HUES64 (cell line): ENCODE measurements around the gene C4A.

Experiments used
- H3K27ac ChIP-seq: 2 replicates; pipeline ENCODE4 v1.7.0; 2013; ENCODE audit warnings: low read depth, low read length, inconsistent platforms
- H3K27me3 ChIP-seq: 2 replicates; pipeline ENCODE4 v1.6.1; 2013; ENCODE audit warnings: mild to moderate bottlenecking, low read length; ENCODE audit not compliant: insufficient read depth
- H3K36me3 ChIP-seq: 2 replicates; pipeline ENCODE4 v1.6.1; 2013; ENCODE audit warnings: mild to moderate bottlenecking, low read length; ENCODE audit not compliant: insufficient read depth
- H3K4me1 ChIP-seq: 2 replicates; pipeline ENCODE4 v1.6.1; 2013; ENCODE audit warnings: mild to moderate bottlenecking, low read length, moderate library complexity; ENCODE audit not compliant: insufficient read depth
- H3K4me3 ChIP-seq: 2 replicates; pipeline ENCODE4 v1.5.1; 2013; ENCODE audit warnings: mild to moderate bottlenecking, low read length, moderate library complexity
- H3K9ac ChIP-seq: 2 replicates; pipeline ENCODE4 v1.6.1; 2013; ENCODE audit warnings: mild to moderate bottlenecking, low read depth, low read length
- H3K9me3 ChIP-seq: 2 replicates; pipeline ENCODE4 v1.6.1; 2013; ENCODE audit warnings: low read depth, low read length; ENCODE audit not compliant: insufficient read depth
- WGBS: fragments of 150-250, 120-280 bp; methylation state at CpG from one replicate; pipeline ENCODE4 v1.1.7; 2013; ENCODE audit warnings: missing lambda C conversion rate; 5-methylcytosine and 5-hydroxymethylcytosine counted together

The C4A gene

DNA sequence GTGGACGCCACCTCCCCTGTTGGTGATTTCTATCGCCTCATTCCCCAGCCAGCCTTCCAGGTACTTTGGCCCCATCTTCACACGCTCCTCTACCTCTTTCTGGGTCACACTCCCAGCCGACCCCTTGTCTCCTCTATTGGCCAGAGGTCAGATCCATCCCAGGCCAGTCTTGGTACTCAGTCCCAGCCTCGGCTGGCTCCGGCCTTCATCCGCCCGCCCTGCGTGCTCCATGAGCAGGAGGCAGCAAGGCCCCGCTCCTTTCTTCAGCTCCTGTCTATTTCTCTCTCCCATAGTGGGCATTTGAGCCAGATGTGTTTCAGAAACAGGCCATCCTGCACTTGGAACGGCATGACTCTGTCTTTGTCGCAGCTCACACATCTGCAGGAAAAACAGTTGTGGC lies 20.2 kb upstream of the C4A start:
- Histone ChIP-seq H3K27me3 (no peaks in the 10 kb centered on the region), H3K36me3 (peaks cover 74% of the 10 kb centered on the region), H3K9ac (no peak overlapping the region), H3K27ac (no peak overlapping the region), H3K4me3 (no peak overlapping the region), H3K4me1 (0 out of 2 replicates have a peak, but pooled peaks cover 4% of the 10 kb centered on the region), H3K9me3 (no peaks in the 10 kb centered on the region)
- 90% methylated on average over 12 of the region's 12 CpGs for whole genome bisulfite sequencing

DNA sequence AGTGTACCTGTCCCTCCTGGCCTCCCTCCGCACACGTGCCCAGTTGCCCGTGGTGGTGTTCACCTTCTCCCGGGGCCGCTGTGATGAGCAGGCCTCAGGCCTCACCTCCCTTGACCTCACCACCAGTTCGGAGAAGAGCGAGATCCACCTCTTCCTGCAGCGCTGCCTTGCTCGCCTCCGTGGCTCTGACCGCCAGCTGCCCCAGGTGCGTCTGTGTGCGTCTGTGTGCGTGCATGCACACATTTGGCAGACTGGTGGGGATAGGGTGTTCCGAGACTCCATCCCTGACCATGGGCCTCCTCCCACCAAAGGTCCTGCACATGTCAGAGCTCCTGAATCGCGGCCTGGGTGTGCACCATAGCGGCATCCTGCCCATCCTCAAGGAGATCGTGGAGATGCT lies 17.9 kb upstream of the C4A start:
- 97% methylated on average over 19 of the region's 19 CpGs for WGBS
- H3K36me3 ChIP-seq, result peaks cover 87% of the 10 kb centered on the region
- no peaks in the 10 kb centered on the region for H3K27me3 ChIP-seq
- H3K9me3 ChIP-seq, result no peaks in the 10 kb centered on the region
- H3K9ac ChIP-seq, result no peak overlapping the region
- no peak overlapping the region for H3K27ac ChIP-seq
- no peaks in the 10 kb centered on the region for H3K4me1 ChIP-seq
- no peak overlapping the region for H3K4me3 ChIP-seq

DNA sequence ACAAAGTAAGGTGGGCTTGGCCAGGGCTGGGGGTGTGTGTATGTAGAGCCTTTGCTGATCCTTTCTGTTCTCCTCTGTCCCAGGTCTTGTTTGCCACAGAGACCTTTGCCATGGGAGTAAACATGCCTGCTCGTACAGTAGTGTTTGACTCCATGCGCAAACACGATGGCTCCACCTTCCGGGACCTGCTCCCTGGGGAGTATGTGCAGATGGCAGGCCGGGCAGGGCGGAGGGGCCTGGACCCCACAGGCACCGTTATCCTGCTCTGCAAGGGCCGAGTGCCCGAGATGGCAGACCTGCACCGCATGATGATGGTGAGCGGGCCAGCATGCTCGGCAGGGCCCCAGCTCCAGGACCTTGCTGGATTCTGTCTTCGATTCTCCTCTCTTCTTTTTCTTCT lies 16.2 kb upstream of the C4A start:
- no peaks in the 10 kb centered on the region for H3K4me1 ChIP-seq
- no peaks in the 10 kb centered on the region for H3K27me3 ChIP-seq
- H3K9me3 ChIP-seq, result no peaks in the 10 kb centered on the region
- H3K4me3 ChIP-seq, result no peak overlapping the region
- WGBS, result 95% methylated on average over 13 of the region's 13 CpGs
- H3K27ac ChIP-seq, result no peak overlapping the region
- no peak overlapping the region for H3K9ac ChIP-seq
- H3K36me3 ChIP-seq, result peaks cover 95% of the 10 kb centered on the region

DNA sequence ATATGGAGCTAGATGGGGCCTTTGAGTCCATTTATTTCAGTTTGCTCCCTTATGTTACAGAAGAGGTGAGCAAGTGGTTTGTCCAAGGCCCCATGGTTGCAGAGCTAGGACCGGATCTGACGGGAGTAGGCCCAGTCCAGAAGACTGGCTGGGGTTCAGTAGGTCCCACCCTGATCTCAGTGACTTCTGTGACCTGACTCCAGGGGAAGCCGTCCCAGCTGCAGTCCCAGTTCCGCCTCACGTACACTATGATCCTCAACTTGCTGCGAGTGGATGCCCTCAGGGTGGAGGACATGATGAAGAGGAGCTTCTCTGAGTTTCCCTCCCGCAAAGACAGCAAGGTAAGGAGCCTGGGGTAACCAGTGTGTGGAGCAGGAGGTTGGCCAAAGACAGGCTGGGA lies 15.4 kb upstream of the C4A start:
- no peaks in the 10 kb centered on the region for H3K27me3 ChIP-seq
- no peak overlapping the region for H3K4me3 ChIP-seq
- H3K9ac ChIP-seq, result no peak overlapping the region
- 0 out of 2 replicates have a peak, but pooled peaks cover 3% of the 10 kb centered on the region for H3K4me1 ChIP-seq
- H3K36me3 ChIP-seq, result peaks cover 87% of the 10 kb centered on the region
- no peak overlapping the region for H3K27ac ChIP-seq
- 94% methylated on average over 7 of the region's 7 CpGs for WGBS
- no peaks in the 10 kb centered on the region for H3K9me3 ChIP-seq

DNA sequence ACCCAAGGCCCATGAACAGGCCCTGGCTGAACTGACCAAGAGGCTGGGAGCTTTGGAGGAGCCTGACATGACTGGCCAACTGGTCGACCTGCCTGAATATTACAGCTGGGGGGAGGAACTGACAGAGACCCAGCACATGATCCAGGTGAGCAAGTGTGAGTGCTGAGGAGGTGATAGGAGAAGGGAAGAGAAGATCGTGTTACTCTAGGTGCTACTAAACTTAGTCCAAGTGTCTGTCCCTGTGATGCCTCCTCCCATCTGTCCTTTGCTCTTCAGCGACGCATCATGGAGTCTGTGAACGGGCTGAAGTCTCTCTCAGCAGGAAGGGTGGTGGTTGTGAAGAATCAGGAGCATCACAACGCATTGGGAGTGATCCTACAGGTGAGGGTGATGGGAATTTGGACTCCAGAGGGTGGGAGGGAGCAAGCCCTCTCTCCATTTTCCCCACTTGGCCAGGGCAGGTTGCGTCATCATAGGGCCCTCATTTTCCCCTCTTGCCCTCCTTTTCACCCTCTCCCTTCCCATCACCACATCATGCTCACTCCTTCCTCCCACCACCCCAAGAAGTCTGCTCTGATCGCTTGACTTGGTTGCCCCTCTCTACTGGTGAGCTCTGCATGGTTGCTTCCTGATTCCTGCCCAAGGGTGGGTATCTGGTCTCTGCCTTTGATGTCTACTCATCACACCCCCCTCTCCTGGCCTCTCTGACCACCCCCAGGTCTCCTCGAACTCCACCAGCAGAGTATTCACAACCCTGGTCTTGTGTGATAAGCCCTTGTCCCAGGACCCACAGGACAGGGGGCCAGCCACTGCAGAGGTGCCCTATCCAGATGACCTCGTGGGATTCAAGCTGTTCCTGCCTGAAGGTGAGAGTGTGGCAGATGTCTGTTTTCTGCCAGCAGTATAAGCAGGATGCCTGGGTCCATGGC lies 14.6 kb upstream of the C4A start:
- H3K27me3 ChIP-seq, result no peaks in the 10 kb centered on the region
- 91% methylated on average over 10 of the region's 10 CpGs for WGBS
- no peak overlapping the region for H3K4me3 ChIP-seq
- H3K36me3 ChIP-seq, result peaks cover 80% of the 10 kb centered on the region
- 0 out of 2 replicates have a peak, but pooled peaks cover 3% of the 10 kb centered on the region for H3K4me1 ChIP-seq
- H3K27ac ChIP-seq, result no peak overlapping the region
- no peaks in the 10 kb centered on the region for H3K9me3 ChIP-seq
- H3K9ac ChIP-seq, result no peak overlapping the region

DNA sequence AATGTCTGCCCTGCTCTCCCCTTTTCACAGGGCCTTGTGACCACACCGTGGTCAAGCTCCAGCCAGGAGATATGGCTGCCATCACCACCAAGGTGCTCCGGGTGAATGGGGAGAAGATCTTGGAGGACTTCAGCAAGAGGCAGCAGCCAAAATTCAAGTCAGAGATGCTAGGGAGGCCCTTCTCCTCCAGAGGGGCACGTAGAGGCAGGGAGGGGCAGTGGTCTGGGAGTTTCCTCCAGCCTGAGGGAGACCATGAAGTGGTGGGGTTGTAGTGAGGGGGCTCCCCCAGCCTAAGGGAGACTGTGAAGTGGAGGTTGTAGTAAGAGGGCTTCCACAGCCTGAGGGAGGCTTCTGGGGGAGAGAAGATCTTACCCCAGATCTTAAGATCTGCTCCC lies 13.9 kb upstream of the C4A start:
- H3K27ac ChIP-seq, result no peak overlapping the region
- H3K4me3 ChIP-seq, result no peak overlapping the region
- 93% methylated on average over 3 of the region's 3 CpGs for WGBS
- H3K27me3 ChIP-seq, result no peaks in the 10 kb centered on the region
- H3K9ac ChIP-seq, result no peak overlapping the region
- peaks cover 4% of the 10 kb centered on the region; the same call in 1 of the 2 replicates for H3K4me1 ChIP-seq
- H3K9me3 ChIP-seq, result no peaks in the 10 kb centered on the region
- H3K36me3 ChIP-seq, result peaks cover 73% of the 10 kb centered on the region

DNA sequence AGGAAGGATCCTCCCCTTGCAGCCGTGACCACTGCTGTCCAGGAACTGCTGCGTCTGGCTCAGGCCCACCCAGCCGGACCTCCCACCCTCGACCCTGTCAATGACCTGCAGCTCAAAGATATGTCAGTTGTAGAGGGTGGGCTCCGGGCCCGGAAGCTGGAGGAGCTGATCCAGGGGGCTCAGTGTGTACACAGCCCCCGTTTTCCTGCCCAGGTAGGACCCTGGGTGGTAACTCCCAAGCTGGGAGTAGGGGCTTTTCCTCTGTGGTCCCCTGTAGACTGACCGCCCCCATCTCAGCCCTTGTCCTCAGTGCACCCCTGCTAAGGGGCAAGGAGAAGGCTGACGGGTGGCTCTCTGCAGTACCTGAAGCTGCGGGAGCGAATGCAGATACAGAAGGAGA lies 13.5 kb upstream of the C4A start:
- H3K36me3 ChIP-seq, result peaks cover 69% of the 10 kb centered on the region
- H3K9me3 ChIP-seq, result no peaks in the 10 kb centered on the region
- no peak overlapping the region for H3K4me3 ChIP-seq
- H3K9ac ChIP-seq, result no peak overlapping the region
- H3K4me1 ChIP-seq, result peaks cover 8% of the 10 kb centered on the region; the same call in 1 of the 2 replicates
- WGBS, result 92% methylated on average over 11 of the region's 11 CpGs
- no peaks in the 10 kb centered on the region for H3K27me3 ChIP-seq
- H3K27ac ChIP-seq, result no peak overlapping the region

DNA sequence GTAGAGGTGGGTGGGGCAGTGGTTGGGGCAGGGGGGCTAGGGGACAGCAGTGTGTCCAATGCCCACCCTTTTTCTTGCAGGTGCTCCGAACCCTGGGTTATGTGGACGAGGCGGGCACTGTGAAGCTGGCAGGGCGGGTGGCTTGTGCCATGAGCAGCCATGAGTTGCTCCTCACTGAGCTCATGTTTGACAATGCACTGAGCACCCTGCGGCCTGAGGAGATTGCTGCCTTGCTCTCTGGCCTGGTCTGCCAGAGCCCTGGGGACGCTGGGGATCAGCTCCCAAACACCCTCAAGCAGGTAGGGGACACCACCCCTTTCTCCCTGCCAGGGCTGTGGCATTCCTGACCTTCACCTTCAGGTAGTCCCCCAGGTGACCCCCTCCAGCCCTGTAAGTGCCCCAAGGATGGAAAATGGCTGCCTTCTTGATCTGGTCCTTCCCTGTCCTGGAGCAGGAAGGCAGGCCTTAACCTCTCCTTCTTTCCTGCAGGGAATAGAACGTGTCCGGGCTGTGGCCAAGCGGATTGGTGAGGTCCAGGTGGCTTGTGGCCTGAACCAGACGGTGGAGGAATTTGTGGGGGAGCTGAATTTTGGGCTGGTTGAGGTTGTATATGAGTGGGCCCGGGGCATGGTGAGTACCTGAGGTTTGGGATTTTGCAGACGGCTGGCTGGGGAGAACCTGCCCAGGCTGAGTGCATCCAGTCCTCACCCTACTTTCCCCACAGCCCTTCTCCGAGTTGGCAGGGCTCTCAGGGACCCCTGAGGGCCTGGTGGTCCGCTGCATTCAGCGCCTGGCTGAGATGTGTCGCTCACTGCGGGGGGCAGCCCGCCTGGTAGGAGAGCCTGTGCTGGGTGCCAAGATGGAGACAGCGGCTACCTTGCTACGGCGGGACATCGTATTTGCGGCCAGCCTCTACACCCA lies 12.8 kb upstream of the C4A start:
- H3K9ac ChIP-seq, result no peak overlapping the region
- H3K4me1 ChIP-seq, result peaks cover 10% of the 10 kb centered on the region; the same call in 1 of the 2 replicates
- WGBS, result 94% methylated on average over 23 of the region's 23 CpGs
- no peaks in the 10 kb centered on the region for H3K27me3 ChIP-seq
- H3K9me3 ChIP-seq, result no peaks in the 10 kb centered on the region
- H3K27ac ChIP-seq, result no peak overlapping the region
- H3K4me3 ChIP-seq, result no peak overlapping the region
- peaks cover 62% of the 10 kb centered on the region for H3K36me3 ChIP-seq

DNA sequence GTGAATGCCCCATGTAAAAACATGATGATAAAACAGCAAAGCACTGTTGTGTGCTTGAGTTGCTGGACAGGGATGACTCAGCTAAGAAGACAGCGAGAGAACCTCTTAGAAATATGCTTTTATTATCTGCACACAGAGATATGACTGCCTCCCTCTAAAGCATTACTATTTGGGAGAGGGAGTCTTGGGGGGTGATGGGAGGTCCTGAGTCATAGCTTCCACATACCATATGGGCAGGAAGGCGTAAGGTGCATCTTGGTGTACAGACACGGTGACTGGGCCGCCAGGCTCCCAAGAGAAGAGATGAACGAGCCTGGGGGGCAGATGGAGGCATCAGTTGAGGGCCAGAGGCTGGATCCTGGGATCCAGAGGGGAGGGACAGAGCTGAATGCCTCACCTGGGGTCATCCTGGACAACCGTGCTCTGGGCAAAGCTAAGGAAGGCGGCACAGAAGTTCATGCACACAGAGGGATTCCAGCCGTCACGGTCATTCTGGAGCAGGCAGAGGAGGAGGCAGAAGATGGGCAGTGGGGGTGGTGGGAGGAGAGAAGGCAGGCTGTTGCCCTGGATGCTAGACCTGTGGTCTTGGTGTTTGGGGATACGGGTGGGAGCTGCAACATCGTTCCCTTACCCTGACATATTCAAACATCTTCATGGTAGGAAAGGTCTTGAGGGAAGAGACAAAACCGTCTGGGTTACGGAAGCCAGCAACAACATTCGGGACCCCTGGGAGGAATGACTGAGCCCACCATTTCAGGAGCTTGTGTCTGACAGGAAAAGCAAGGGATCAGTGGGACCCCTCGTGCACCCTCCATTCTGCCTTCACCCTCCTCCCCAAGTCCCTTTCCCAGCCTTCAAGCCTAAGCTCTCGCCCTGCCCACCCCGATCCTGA lies 11.9 kb upstream of the C4A start:
- Histone ChIP-seq H3K9me3 (no peaks in the 10 kb centered on the region), H3K4me1 (peaks cover 10% of the 10 kb centered on the region; the same call in 1 of the 2 replicates), H3K9ac (no peak overlapping the region), H3K27ac (no peak overlapping the region), H3K27me3 (no peaks in the 10 kb centered on the region), H3K4me3 (no peak overlapping the region), H3K36me3 (peaks cover 57% of the 10 kb centered on the region)
- WGBS, result 91% methylated on average over 15 of the region's 17 CpGs

DNA sequence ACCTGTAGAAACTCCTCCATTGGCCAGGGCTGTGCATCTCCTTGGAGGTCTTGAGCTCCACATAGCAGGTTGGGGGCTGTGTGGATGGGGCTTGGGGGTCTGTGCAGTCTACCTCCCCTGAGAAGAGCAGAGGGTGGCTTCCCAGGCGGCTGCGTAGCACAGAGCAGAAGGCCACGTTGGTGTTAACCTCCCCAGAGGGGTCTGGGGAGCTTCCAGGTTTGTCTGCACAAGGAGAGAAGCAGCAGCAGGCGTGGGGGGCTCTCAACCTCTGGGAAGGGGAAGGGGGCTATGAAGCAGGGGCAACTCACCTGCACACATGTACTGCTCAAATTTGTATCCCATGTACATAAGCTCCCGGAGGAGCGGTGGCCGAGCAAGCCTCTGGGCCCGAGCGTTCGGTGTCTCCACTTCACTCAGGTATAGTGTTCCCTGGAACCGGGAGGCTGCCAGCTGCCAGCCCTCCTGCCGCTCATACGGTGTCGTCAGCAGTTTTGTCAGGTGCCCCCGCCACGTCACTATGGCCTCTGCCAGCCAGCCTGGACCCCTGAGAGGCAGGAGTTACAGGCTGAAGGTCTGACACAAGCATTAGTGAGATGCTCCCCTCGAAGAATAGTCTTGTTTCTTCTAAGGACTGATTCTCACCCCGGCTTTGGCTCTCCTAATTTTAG lies 11.1 kb upstream of the C4A start:
- Histone ChIP-seq H3K27ac (peak overlapping the region; percentile 98; the same call in 1 of the 2 replicates), H3K9ac (peak overlapping the region; percentile 77; the same call in 1 of the 2 replicates), H3K4me3 (peak overlapping the region; percentile 90), H3K27me3 (no peaks in the 10 kb centered on the region), H3K9me3 (no peaks in the 10 kb centered on the region), H3K36me3 (peaks cover 49% of the 10 kb centered on the region), H3K4me1 (peaks cover 10% of the 10 kb centered on the region; the same call in 1 of the 2 replicates)
- 90% methylated on average over 18 of the region's 18 CpGs for WGBS
